Right lung (tissue), 5 donors: ENCODE results near the gene GTF3C5. TPM values are rescaled to one million over a fixed set of nuclear protein-coding genes. Genes with fewer than 3 reads are reported as not detected.
"Not testable (repeated sequence)": the region's sequence is repeated elsewhere in the genome, so short reads cannot be mapped to it uniquely, and the experiment has no call there.

ENCODE experiments used
- DNase-seq, 2 donors: peaks; one replicate each; pipeline ENCODE4 v3.0.0-alpha.2; 2013
- polyA plus RNA-seq, 5 donors: library from polyadenylated mRNA; unstranded; fragments of 120-200 nt; gene quantifications; one replicate each; pipeline versions ENCODE4 v1.2.1 to v1.2.3, GENCODE V29; 2013; ENCODE audit warnings: inconsistent platforms in 1 of 5, low replicate concordance in 1 of 5; ENCODE audit not compliant: insufficient read length in 5 of 5, insufficient read depth in 1 of 5

Gene GTF3C5
- polyA plus RNA-seq, 5 donors = 59.8 to 69.5 (median 66.5) TPM

GRCh38 chr9:133051966-133052539 is 21.3 kb downstream of the GTF3C5 start:
- DNase-seq = no peak

GRCh38 chr9:133054194-133054890 is 23.5 kb downstream of the GTF3C5 start:
- DNase-seq = no peak

- no peak for DNase-seq
These were observed 24.2 kb downstream of the GTF3C5 start for GRCh38 chr9:133054966-133055365.

GRCh38 chr9:133055788-133056420 is 25.1 kb downstream of the GTF3C5 start:
- DNase-seq = no peak

- DNase-seq = no peak
These were observed 25.7 kb downstream of the GTF3C5 start for GRCh38 chr9:133056533-133056932.

GRCh38 chr9:133057006-133057405 is 26.2 kb downstream of the GTF3C5 start:
- DNase-seq = no peak

- DNase-seq = no peak
These were observed 26.8 kb downstream of the GTF3C5 start for GRCh38 chr9:133057553-133057952.

GRCh38 chr9:133058071-133058470 is 27.3 kb downstream of the GTF3C5 start:
- no peak for DNase-seq

GRCh38 chr9:133058550-133059320 is 27.9 kb downstream of the GTF3C5 start:
- DNase-seq = no peak

GRCh38 chr9:133059623-133060022 is 28.8 kb downstream of the GTF3C5 start:
- no peak for DNase-seq

- DNase-seq = no peak
These were observed 29.6 kb downstream of the GTF3C5 start for GRCh38 chr9:133060417-133060841.

GRCh38 chr9:133061019-133061763 is 30.4 kb downstream of the GTF3C5 start:
- DNase-seq = not testable (repeated sequence)

GRCh38 chr9:133061764-133062145 is 31.0 kb downstream of the GTF3C5 start, which contains the start of gene CEL:
TSS of gene CEL (plus strand) at chr9:133061981. CDS start at chr9:133062003, 22 bp downstream.
- not testable (repeated sequence) for DNase-seq

- not testable (repeated sequence) for DNase-seq
These were observed 31.8 kb downstream of the GTF3C5 start for GRCh38 chr9:133062569-133062968.

- DNase-seq = no peak
These were observed 32.3 kb downstream of the GTF3C5 start for GRCh38 chr9:133063159-133063499.

- no peak for DNase-seq
These were observed 32.9 kb downstream of the GTF3C5 start for GRCh38 chr9:133063500-133064231.

GRCh38 chr9:133064241-133065069 is 33.7 kb downstream of the GTF3C5 start:
- no peak for DNase-seq

GRCh38 chr9:133065070-133065388 is 34.2 kb downstream of the GTF3C5 start:
- DNase-seq = no peak

GRCh38 chr9:133066181-133066983 is 35.6 kb downstream of the GTF3C5 start:
- no peak for DNase-seq
